HCT116 (cell line): Measurements from ENCODE around the gene INSR. TPM values are rescaled to one million over a fixed set of nuclear protein-coding genes. Genes with fewer than 3 reads are reported as not detected.

Source experiments
- ATAC-seq: fragments of 200-7000 bp; cut with Tn5 transposase; 2 replicates; pipeline ENCODE4 v1.9.1; 2020; ENCODE audit warnings: mild to moderate bottlenecking, moderate library complexity
- BruUV-seq: library from RNA; stranded (reverse); fragments of 400-500 nt; replicated peaks from 2 replicates; lab custom pipeline; 2021; lab: Mats Ljungman, UMichigan
- CTCF ChIA-PET: fragments of 300-600 bp; sonication (Branson Sonifier 250); formaldehyde crosslinking; loops from one replicate; lab custom pipeline; 2021; ENCODE audit warnings: antibody characterized with exemption; lab: Charles Lee
- POLR2A ChIA-PET: fragments of 300-600, 350-600 bp; sonication (Branson Sonifier 250); formaldehyde crosslinking; loops from one replicate; lab custom pipeline; 2021; ENCODE audit warnings: antibody characterized with exemption; lab: Charles Lee
- RAD21 ChIA-PET, 2 experiments: fragments of 300-600 bp; sonication (Branson Sonifier 250); formaldehyde crosslinking; loops; one replicate each; lab custom pipeline; 2023; ENCODE audit warnings: low total read pairs in 2 of 2; ENCODE audit not compliant: uncharacterized antibody in 2 of 2, unreplicated experiment in 2 of 2, low non-redundant PET in 1 of 2; lab: Charles Lee
- DNase-seq: peaks from one replicate; pipeline ENCODE4 v3.0.0-alpha.2; 2010; ENCODE audit warnings: low read depth, low spot score
- H2AFZ ChIP-seq: fragments of 200-600 bp; shearing (Covaris generic), sonication (generic); 2 replicates; pipeline ENCODE4 v1.6.1; 2017; ENCODE audit warnings: low read depth, mixed run types, mixed read lengths, antibody characterized with exemption, low read length; ENCODE audit not compliant: poor library complexity, severe bottlenecking
- H3K27ac ChIP-seq: 2 replicates; pipeline ENCODE4 v1.5.1; 2012; ENCODE audit warnings: low read depth, low read length
- H3K27me3 ChIP-seq: fragments of 200-600 bp; sonication (generic); 2 replicates; pipeline ENCODE4 v1.6.1; 2016; ENCODE audit warnings: mixed run types, low read length, mixed read lengths; ENCODE audit not compliant: insufficient read depth
- H3K36me3 ChIP-seq, 2 experiments: fragments of 200-500 bp in 1 of 2; fragments of 200-600 bp in 1 of 2; sonication (Bioruptor generic) in 1 of 2; sonication (generic) in 1 of 2; 2 replicates each; pipeline versions ENCODE4 v1.5.1 to v1.6.1; 2014 to 2016; ENCODE audit warnings: low read length in 2 of 2, inconsistent platforms in 1 of 2, mixed read lengths in 1 of 2, mixed run types in 1 of 2; ENCODE audit not compliant: insufficient read depth in 2 of 2, control insufficient read depth in 1 of 2
- H3K4me1 ChIP-seq, 2 experiments: fragments of 200-600 bp in 1 of 2; sonication (generic) in 1 of 2; 2 replicates each; pipeline versions ENCODE4 v1.5.1 to v1.6.1; 2012 to 2017; ENCODE audit warnings: low read length in 2 of 2, inconsistent platforms in 1 of 2, mild to moderate bottlenecking in 1 of 2, mixed read lengths in 1 of 2, mixed run types in 1 of 2, moderate library complexity in 1 of 2; ENCODE audit not compliant: insufficient read depth in 2 of 2, control insufficient read depth in 1 of 2
- H3K4me2 ChIP-seq: fragments of 200-600 bp; sonication (generic); 2 replicates; pipeline ENCODE4 v1.6.1; 2017; ENCODE audit warnings: mixed run types, low read length, mixed read lengths
- H3K4me3 ChIP-seq, 2 experiments: fragments of 200-600 bp in 1 of 2; sonication (generic) in 1 of 2; replicated peaks in 1 of 2; 2 replicates each; pipeline ENCODE4 v1.5.1; 2011 to 2016; ENCODE audit warnings: low read length in 2 of 2, control low read depth in 1 of 2, low read depth in 1 of 2, mild to moderate bottlenecking in 1 of 2, mixed read lengths in 1 of 2, mixed run types in 1 of 2
- H3K79me2 ChIP-seq: fragments of 200-600 bp; sonication (generic); 2 replicates; pipeline ENCODE4 v1.6.1; 2017; ENCODE audit warnings: mild to moderate bottlenecking, mixed run types, low read length, moderate library complexity, mixed read lengths; ENCODE audit not compliant: insufficient read depth
- H3K9ac ChIP-seq: fragments of 200-600 bp; sonication (generic); 2 replicates; pipeline ENCODE4 v1.6.1; 2016; ENCODE audit warnings: low read length, mixed read lengths
- H3K9me2 ChIP-seq: fragments of 200-600 bp; sonication (generic), shearing (Covaris generic); 2 replicates; pipeline ENCODE4 v1.6.1; 2017; ENCODE audit warnings: mixed run types, mild to moderate bottlenecking, moderate library complexity; ENCODE audit not compliant: insufficient read depth
- H3K9me3 ChIP-seq, 2 experiments: fragments of 200-500 bp in 1 of 2; fragments of 200-600 bp in 1 of 2; sonication (Bioruptor generic) in 1 of 2; sonication (generic) in 1 of 2; 2 replicates each; pipeline ENCODE4 v1.6.1; 2014 to 2017; ENCODE audit warnings: low read length in 2 of 2, mixed read lengths in 2 of 2, inconsistent platforms in 1 of 2, low read depth in 1 of 2, mild to moderate bottlenecking in 1 of 2, mixed run types in 1 of 2, moderate library complexity in 1 of 2; ENCODE audit not compliant: control insufficient read depth in 1 of 2, insufficient read depth in 1 of 2
- H4K20me1 ChIP-seq: fragments of 200-600 bp; sonication (generic), shearing (Covaris generic); 2 replicates; pipeline ENCODE4 v1.6.1; 2017; ENCODE audit warnings: mixed run types, mild to moderate bottlenecking, moderate library complexity; ENCODE audit not compliant: insufficient read depth
- CBX3 ChIP-seq: IDR thresholded peaks from 2 replicates; pipeline ENCODE4 v1.6.1; 2012; ENCODE audit warnings: low read depth
- CTCF ChIP-seq, 3 experiments: fragments of 200-600 bp in 1 of 3; sonication (generic) in 1 of 3; IDR thresholded peaks in 2 of 3; conservative IDR thresholded peaks in 1 of 3; 2 replicates each; pipeline ENCODE4 v1.5.1; 2012 to 2017; ENCODE audit warnings: low read depth in 2 of 3, low read length in 2 of 3, antibody characterized with exemption in 1 of 3, borderline replicate concordance in 1 of 3, control low read depth in 1 of 3, mild to moderate bottlenecking in 1 of 3, mixed read lengths in 1 of 3, mixed run types in 1 of 3, moderate library complexity in 1 of 3; ENCODE audit not compliant: insufficient read depth in 1 of 3
- JUND ChIP-seq: IDR thresholded peaks from 2 replicates; pipeline ENCODE4 v1.6.1; 2012
- YY1 ChIP-seq: IDR thresholded peaks from 2 replicates; pipeline ENCODE4 v1.6.1; 2011; ENCODE audit warnings: low read length, low read depth, moderate library complexity, mild to moderate bottlenecking; ENCODE audit not compliant: insufficient replicate concordance; ENCODE audit errors: extremely low read depth
- ZNF274 ChIP-seq: fragments of 200-500 bp; sonication (Bioruptor generic); IDR thresholded peaks from 2 replicates; pipeline ENCODE4 v1.6.1; 2014; ENCODE audit warnings: mild to moderate bottlenecking, low read depth, low read length, inconsistent platforms
- intact Hi-C: fragments of 100-400 bp; cut with micrococcal nuclease; formaldehyde crosslinking; loops from 2 replicates; pipeline ENCODE4 v1.10.0; 2022
- total RNA-seq: library from RNA; stranded (reverse); gene quantifications from one replicate; pipeline ENCODE4 v1.2.1, GENCODE V29; 2021; ENCODE audit not compliant: unreplicated experiment
- TF ChIP-seq, protein P1 (sequence below): IDR thresholded peaks from 2 replicates; pipeline ENCODE4 v1.6.1; 2012; ENCODE audit warnings: low read depth
- TF ChIP-seq, protein P2 (sequence below): IDR thresholded peaks from 2 replicates; pipeline ENCODE4 v1.6.1; 2012

Gene INSR
- total RNA-seq, 1 experiment from 2014 or later, result 25.4 TPM

DNA sequence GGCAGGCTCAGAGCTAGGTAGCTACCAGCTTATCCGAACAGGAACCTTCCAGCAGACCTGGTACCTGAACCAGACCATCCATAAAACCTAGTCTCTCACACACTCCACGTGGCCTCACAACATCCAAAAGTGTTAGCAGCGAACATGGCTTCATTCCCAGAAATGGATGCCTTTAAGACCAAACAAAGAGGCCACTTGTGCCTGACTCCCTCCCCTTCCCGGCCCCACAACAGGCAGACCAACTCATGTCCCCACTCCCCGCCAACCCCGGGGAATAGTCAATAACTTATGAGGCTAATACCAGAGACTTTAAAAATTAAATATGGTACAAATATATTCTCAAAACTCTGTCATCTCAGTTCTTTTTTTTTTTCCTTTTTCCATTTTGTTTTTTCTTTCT lies 178.5 kb downstream of the INSR start:
- no TSS peak for BruUV-seq

GRCh38 chr19:7113233-7113632 lies 181.0 kb downstream of the INSR start:
- no peaks in the 10 kb centered on the region for H3K9me2 ChIP-seq
- no peak overlapping the region for H3K4me3 ChIP-seq
- intact Hi-C loops, result no loop called here
- no peaks in the 10 kb centered on the region for H3K79me2 ChIP-seq
- H4K20me1 ChIP-seq, result no peaks in the 10 kb centered on the region
- no peaks in the 10 kb centered on the region for H3K4me1 ChIP-seq
- no peak overlapping the region for H3K27ac ChIP-seq
- H3K4me2 ChIP-seq, result no peak overlapping the region
- RAD21 ChIA-PET, result no interaction called here
- CTCF ChIA-PET, result no interaction called here
- no peaks in the 10 kb centered on the region for H3K27me3 ChIP-seq
- H2AFZ ChIP-seq, result no peak overlapping the region
- DNase-seq (no peak), ATAC-seq (no peak)
- no peaks in the 10 kb centered on the region for H3K9me3 ChIP-seq
- H3K9ac ChIP-seq, result no peak overlapping the region
- no TSS peak for BruUV-seq
- no peaks in the 10 kb centered on the region for H3K36me3 ChIP-seq
- POLR2A ChIA-PET, result no interaction called here
- TF ChIP-seq, protein P1, sequence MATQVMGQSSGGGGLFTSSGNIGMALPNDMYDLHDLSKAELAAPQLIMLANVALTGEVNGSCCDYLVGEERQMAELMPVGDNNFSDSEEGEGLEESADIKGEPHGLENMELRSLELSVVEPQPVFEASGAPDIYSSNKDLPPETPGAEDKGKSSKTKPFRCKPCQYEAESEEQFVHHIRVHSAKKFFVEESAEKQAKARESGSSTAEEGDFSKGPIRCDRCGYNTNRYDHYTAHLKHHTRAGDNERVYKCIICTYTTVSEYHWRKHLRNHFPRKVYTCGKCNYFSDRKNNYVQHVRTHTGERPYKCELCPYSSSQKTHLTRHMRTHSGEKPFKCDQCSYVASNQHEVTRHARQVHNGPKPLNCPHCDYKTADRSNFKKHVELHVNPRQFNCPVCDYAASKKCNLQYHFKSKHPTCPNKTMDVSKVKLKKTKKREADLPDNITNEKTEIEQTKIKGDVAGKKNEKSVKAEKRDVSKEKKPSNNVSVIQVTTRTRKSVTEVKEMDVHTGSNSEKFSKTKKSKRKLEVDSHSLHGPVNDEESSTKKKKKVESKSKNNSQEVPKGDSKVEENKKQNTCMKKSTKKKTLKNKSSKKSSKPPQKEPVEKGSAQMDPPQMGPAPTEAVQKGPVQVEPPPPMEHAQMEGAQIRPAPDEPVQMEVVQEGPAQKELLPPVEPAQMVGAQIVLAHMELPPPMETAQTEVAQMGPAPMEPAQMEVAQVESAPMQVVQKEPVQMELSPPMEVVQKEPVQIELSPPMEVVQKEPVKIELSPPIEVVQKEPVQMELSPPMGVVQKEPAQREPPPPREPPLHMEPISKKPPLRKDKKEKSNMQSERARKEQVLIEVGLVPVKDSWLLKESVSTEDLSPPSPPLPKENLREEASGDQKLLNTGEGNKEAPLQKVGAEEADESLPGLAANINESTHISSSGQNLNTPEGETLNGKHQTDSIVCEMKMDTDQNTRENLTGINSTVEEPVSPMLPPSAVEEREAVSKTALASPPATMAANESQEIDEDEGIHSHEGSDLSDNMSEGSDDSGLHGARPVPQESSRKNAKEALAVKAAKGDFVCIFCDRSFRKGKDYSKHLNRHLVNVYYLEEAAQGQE, result peak; percentile 55
- TF ChIP-seq CTCF (IDR thresholded peaks at IDR 0.05 in 2 of 3, conservative IDR thresholded peaks at IDR 0.05 in 1 of 3; ENCODE audit: borderline replicate concordance in 1 of 3, insufficient read depth in 1 of 3, low read depth in 2 of 3, low read length in 2 of 3), result no peak
- TF ChIP-seq, all 23 proteins: peak for 1

More for the DNA sequence above, 178.5 kb downstream of the INSR start:
- 0 out of 4 replicates have a peak, but pooled peaks cover 0 to 2% of the 10 kb centered on the region in 2 experiments for H3K36me3 ChIP-seq
- CTCF ChIA-PET, result no interaction called here
- no peak overlapping the region for H2AFZ ChIP-seq
- no peaks in the 10 kb centered on the region for H3K4me1 ChIP-seq
- H3K4me3 ChIP-seq, result no peak overlapping the region
- no peaks in the 10 kb centered on the region for H3K79me2 ChIP-seq
- no peak overlapping the region for H3K9ac ChIP-seq
- no peaks in the 10 kb centered on the region for H3K9me3 ChIP-seq
- H3K27me3 ChIP-seq, result no peaks in the 10 kb centered on the region
- no peak overlapping the region for H3K4me2 ChIP-seq
- H3K27ac ChIP-seq, result no peak overlapping the region
- no peaks in the 10 kb centered on the region for H4K20me1 ChIP-seq
- no peaks in the 10 kb centered on the region for H3K9me2 ChIP-seq
- intact Hi-C loops, result no loop called here
- no peak for TF ChIP-seq ZNF274
- TF ChIP-seq JUND, result no peak
- TF ChIP-seq CBX3, result no peak
- TF ChIP-seq, protein P2, sequence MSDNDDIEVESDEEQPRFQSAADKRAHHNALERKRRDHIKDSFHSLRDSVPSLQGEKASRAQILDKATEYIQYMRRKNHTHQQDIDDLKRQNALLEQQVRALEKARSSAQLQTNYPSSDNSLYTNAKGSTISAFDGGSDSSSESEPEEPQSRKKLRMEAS, result no peak
- TF ChIP-seq YY1, result no peak
- POLR2A ChIA-PET, result no interaction called here
- RAD21 ChIA-PET, result no interaction called here
- no peak for DNase-seq
- ATAC-seq, result no peak
